H9 (cell line): Measurements from ENCODE around the gene COL23A1. TPM values are rescaled to one million over a fixed set of nuclear protein-coding genes. Genes with fewer than 3 reads are reported as not detected.
"Not testable (repeated sequence)": the region's sequence is repeated elsewhere in the genome, so short reads cannot be mapped to it uniquely, and the experiment has no call there.

Experiments
- DNase-seq: peaks from one replicate; pipeline ENCODE4 v3.0.0-alpha.2; 2017
- H2AFZ ChIP-seq: one replicate; pipeline ENCODE4 v1.6.1; 2013; ENCODE audit warnings: mild to moderate bottlenecking, low read length, control low read depth, moderate library complexity
- H2AK5ac ChIP-seq: 2 replicates; pipeline ENCODE4 v1.6.1; 2013; ENCODE audit warnings: low read length, control low read depth, mixed read lengths; ENCODE audit not compliant: insufficient read length
- H2BK120ac ChIP-seq: one replicate; pipeline ENCODE4 v1.6.1; 2013; ENCODE audit warnings: low read depth, mild to moderate bottlenecking, low read length, control low read depth, inconsistent platforms; ENCODE audit not compliant: poor library complexity, severe bottlenecking
- H2BK12ac ChIP-seq: 2 replicates; pipeline ENCODE4 v1.6.1; 2013; ENCODE audit warnings: low read length, control low read depth, mixed read lengths, low read depth; ENCODE audit not compliant: insufficient read length
- H2BK15ac ChIP-seq: 2 replicates; pipeline ENCODE4 v1.6.1; 2013; ENCODE audit warnings: low read depth, low read length, control low read depth
- H2BK20ac ChIP-seq: one replicate; pipeline ENCODE4 v1.6.1; 2013; ENCODE audit warnings: low read depth, mild to moderate bottlenecking, low read length, control low read depth, inconsistent platforms; ENCODE audit not compliant: poor library complexity, severe bottlenecking
- H2BK5ac ChIP-seq: 2 replicates; pipeline ENCODE4 v1.6.1; 2013; ENCODE audit warnings: low read length, control low read depth, mixed read lengths; ENCODE audit not compliant: insufficient read length
- H3K14ac ChIP-seq: 2 replicates; pipeline ENCODE4 v1.6.1; 2013; ENCODE audit warnings: low read length, control low read depth; ENCODE audit not compliant: insufficient read depth
- H3K18ac ChIP-seq: 2 replicates; pipeline ENCODE4 v1.6.1; 2013; ENCODE audit warnings: low read depth, mild to moderate bottlenecking, mixed read lengths, low read length, control low read depth; ENCODE audit not compliant: insufficient read length
- H3K23ac ChIP-seq: 2 replicates; pipeline ENCODE4 v1.6.1; 2013; ENCODE audit warnings: low read length, control low read depth, mixed read lengths, low read depth; ENCODE audit not compliant: insufficient read length
- H3K23me2 ChIP-seq: 2 replicates; pipeline ENCODE4 v1.6.1; 2013; ENCODE audit warnings: low read depth, mild to moderate bottlenecking, mixed read lengths, low read length, control low read depth; ENCODE audit not compliant: insufficient read length, poor library complexity, severe bottlenecking
- H3K27ac ChIP-seq: 2 replicates; pipeline ENCODE4 v1.5.1; 2013; ENCODE audit warnings: low read length, control low read depth, mixed read lengths, low read depth; ENCODE audit not compliant: insufficient read length
- H3K27me3 ChIP-seq: 2 replicates; pipeline ENCODE4 v1.6.1; 2013; ENCODE audit warnings: low read length, control low read depth, inconsistent platforms; ENCODE audit not compliant: insufficient read depth
- H3K4ac ChIP-seq: 2 replicates; pipeline ENCODE4 v1.6.1; 2013; ENCODE audit warnings: low read depth, mild to moderate bottlenecking, control low read depth, inconsistent platforms, low read length, moderate library complexity
- H3K4me1 ChIP-seq: 2 replicates; pipeline ENCODE4 v1.6.1; 2013; ENCODE audit warnings: low read length, control low read depth, inconsistent platforms; ENCODE audit not compliant: insufficient read depth
- H3K4me2 ChIP-seq: 2 replicates; pipeline ENCODE4 v1.6.1; 2013; ENCODE audit warnings: low read length, control low read depth, mixed read lengths; ENCODE audit not compliant: insufficient read length, insufficient read depth
- H3K56ac ChIP-seq: 2 replicates; pipeline ENCODE4 v1.6.1; 2013; ENCODE audit warnings: low read depth, mild to moderate bottlenecking, mixed read lengths, low read length, control low read depth; ENCODE audit not compliant: insufficient read length
- H3K79me1 ChIP-seq: 2 replicates; pipeline ENCODE4 v1.6.1; 2013; ENCODE audit warnings: low read depth, mild to moderate bottlenecking, moderate library complexity, low read length, control low read depth, inconsistent platforms; ENCODE audit not compliant: insufficient read depth, poor library complexity, severe bottlenecking
- H3K79me2 ChIP-seq: 2 replicates; pipeline ENCODE4 v1.6.1; 2013; ENCODE audit warnings: low read length, control low read depth, inconsistent platforms; ENCODE audit not compliant: insufficient read depth
- H3K9ac ChIP-seq: 2 replicates; pipeline ENCODE4 v1.6.1; 2013; ENCODE audit warnings: low read length, control low read depth, mixed read lengths; ENCODE audit not compliant: insufficient read length; ENCODE audit errors: extremely low read depth
- H3K9me3 ChIP-seq: one replicate; pipeline ENCODE4 v1.6.1; 2013; ENCODE audit warnings: low read depth, low read length, inconsistent platforms; ENCODE audit not compliant: control insufficient read depth
- H3T11ph ChIP-seq: one replicate; pipeline ENCODE4 v1.6.1; 2013; ENCODE audit warnings: mild to moderate bottlenecking, low read length, control low read depth, inconsistent platforms
- H4K20me1 ChIP-seq: one replicate; pipeline ENCODE4 v1.6.1; 2013; ENCODE audit not compliant: control insufficient read depth, insufficient read length, insufficient read depth
- H4K5ac ChIP-seq: 2 replicates; pipeline ENCODE4 v1.6.1; 2013; ENCODE audit warnings: low read depth, mild to moderate bottlenecking, mixed read lengths, low read length, control low read depth; ENCODE audit not compliant: insufficient read length
- H4K8ac ChIP-seq: replicated peaks from 2 replicates; pipeline ENCODE4 v1.6.1; 2013; ENCODE audit warnings: low read length, control low read depth, mixed read lengths, low read depth; ENCODE audit not compliant: insufficient read length
- H4K91ac ChIP-seq: 2 replicates; pipeline ENCODE4 v1.6.1; 2013; ENCODE audit warnings: low read depth, mild to moderate bottlenecking, moderate library complexity, mixed read lengths, low read length, control low read depth; ENCODE audit not compliant: insufficient read length
- H3K27ac Mint-ChIP-seq, 3 experiments: 2 replicates in 2 of 3; 3 replicates in 1 of 3; pipeline ENCODE4 v1.8.0; 2020 to 2021; ENCODE audit warnings: mixed read lengths in 3 of 3, mild to moderate bottlenecking in 1 of 3, moderate library complexity in 1 of 3
- H3K27me3 Mint-ChIP-seq: 2 replicates; pipeline ENCODE4 v1.8.0; 2021; ENCODE audit warnings: low read depth, mild to moderate bottlenecking, moderate library complexity, mixed read lengths
- H3K36me3 Mint-ChIP-seq, 3 experiments: 2 replicates in 2 of 3; 3 replicates in 1 of 3; pipeline ENCODE4 v1.8.0; 2020 to 2021; ENCODE audit warnings: low read depth in 3 of 3, mixed read lengths in 3 of 3; ENCODE audit not compliant: insufficient read depth in 1 of 3
- H3K4me1 Mint-ChIP-seq, 2 experiments: 2 replicates each; pipeline ENCODE4 v1.8.0; 2020; ENCODE audit warnings: mixed read lengths in 2 of 2
- H3K4me3 Mint-ChIP-seq, 2 experiments: 2 replicates in 1 of 2; 3 replicates in 1 of 2; pipeline ENCODE4 v1.8.0; 2020 to 2021; ENCODE audit warnings: mild to moderate bottlenecking in 2 of 2, mixed read lengths in 2 of 2, moderate library complexity in 1 of 2
- H3K9me3 Mint-ChIP-seq, 2 experiments: 2 replicates in 1 of 2; 3 replicates in 1 of 2; pipeline ENCODE4 v1.8.0; 2020; ENCODE audit warnings: mild to moderate bottlenecking in 2 of 2, mixed read lengths in 2 of 2, moderate library complexity in 1 of 2
- CTCF ChIP-seq: fragments of 200-600 bp; sonication (generic); conservative IDR thresholded peaks from 3 replicates; pipeline ENCODE4 v1.8.0; 2021; ENCODE audit warnings: antibody characterized with exemption, mild to moderate bottlenecking
- WGBS: extraction: QIAGEN DNeasy Blood & Tissue Kit; methylation state at CpG from one replicate; pipeline ENCODE4 v1.1.7; 2013; ENCODE audit warnings: missing lambda C conversion rate, low lambda C conversion rate, mixed read lengths; ENCODE audit not compliant: insufficient read length; ENCODE audit errors: extremely low coverage; 5-methylcytosine and 5-hydroxymethylcytosine counted together
- total RNA-seq: library from RNA; stranded (reverse); gene quantifications from 2 replicates; pipeline ENCODE4 v1.2.1, GENCODE V29; 2021

The COL23A1 gene
- total RNA-seq, 1 experiment from 2014 or later: 2.6 TPM

- TF ChIP-seq CTCF: no peak
- no peak overlapping the region for H3K56ac ChIP-seq
- no peak overlapping the region for H3K27ac ChIP-seq
- no peaks in the 10 kb centered on the region for H3K4me1 ChIP-seq
- no peak overlapping the region for H3T11ph ChIP-seq
- H2BK5ac ChIP-seq: no peak overlapping the region
- H3K27me3 Mint-ChIP-seq: no peaks in the 10 kb centered on the region; the same call in none of the 2 replicates
- H3K79me2 ChIP-seq: no peaks in the 10 kb centered on the region
- no CpG with 5 or more reads among the region's 4 CpGs for WGBS
- H2BK12ac ChIP-seq: no peak overlapping the region
- H2BK15ac ChIP-seq: no peak overlapping the region
- H3K27ac Mint-ChIP-seq: no peak overlapping the region
- H3K9me3 Mint-ChIP-seq: peaks cover 8 to 13% of the 10 kb centered on the region in 2 experiments
- no peak overlapping the region; the same call in 1 of the 2 replicates for H3K14ac ChIP-seq
- H3K4ac ChIP-seq: no peak overlapping the region
- H2AFZ ChIP-seq: no peak overlapping the region
- no peak overlapping the region for H2AK5ac ChIP-seq
- H4K8ac ChIP-seq: no peak overlapping the region
- no peak overlapping the region; a peak in 1 of 5 replicates for H3K4me3 Mint-ChIP-seq
- H4K5ac ChIP-seq: no peak overlapping the region
- peaks cover 12 to 24% of the 10 kb centered on the region in 2 experiments for H3K4me1 Mint-ChIP-seq
- no peak overlapping the region for H3K18ac ChIP-seq
- peaks cover 5 to 17% (median 12%) of the 10 kb centered on the region in 3 experiments; a peak in 6 of 7 replicates for H3K36me3 Mint-ChIP-seq
- H2BK20ac ChIP-seq: no peak overlapping the region
- H3K9me3 ChIP-seq: peaks cover 5% of the 10 kb centered on the region
- no peak for DNase-seq
- H2BK120ac ChIP-seq: no peak overlapping the region
- peaks cover 2% of the 10 kb centered on the region for H4K20me1 ChIP-seq
- no peak overlapping the region for H4K91ac ChIP-seq
- H3K23me2 ChIP-seq: no peaks in the 10 kb centered on the region
- H3K9ac ChIP-seq: no peak overlapping the region
- no peak overlapping the region for H3K23ac ChIP-seq
- H3K79me1 ChIP-seq: no peaks in the 10 kb centered on the region
- H3K27me3 ChIP-seq: no peaks in the 10 kb centered on the region
- no peak overlapping the region for H3K4me2 ChIP-seq
These were observed 220.1 kb downstream of the COL23A1 start for GRCh38 chr5:178370102-178370501.

GRCh38 chr5:178369469-178369868 lies 220.7 kb downstream of the COL23A1 start:
- H2BK12ac ChIP-seq, H3K56ac ChIP-seq, H3K4me2 ChIP-seq, H3K27me3 Mint-ChIP-seq, H2BK120ac ChIP-seq, H3T11ph ChIP-seq, H4K91ac ChIP-seq, H4K20me1 ChIP-seq, H4K8ac ChIP-seq, H3K4ac ChIP-seq, H3K79me2 ChIP-seq, H3K18ac ChIP-seq, H2AFZ ChIP-seq, H3K27ac ChIP-seq, H3K23me2 ChIP-seq, DNase-seq, H3K4me3 Mint-ChIP-seq, H2BK15ac ChIP-seq, H3K27ac Mint-ChIP-seq, H3K9ac ChIP-seq, H4K5ac ChIP-seq, H2AK5ac ChIP-seq, H3K14ac ChIP-seq, H3K9me3 ChIP-seq, H2BK5ac ChIP-seq, H3K4me1 ChIP-seq, H3K23ac ChIP-seq, H3K27me3 ChIP-seq, H2BK20ac ChIP-seq, H3K79me1 ChIP-seq: not testable (repeated sequence)
- Mint-ChIP-seq H3K4me1 (peaks cover 15 to 28% of the 10 kb centered on the region in 2 experiments), H3K9me3 (peaks cover 8 to 13% of the 10 kb centered on the region in 2 experiments), H3K36me3 (peaks cover 5 to 17% (median 12%) of the 10 kb centered on the region in 3 experiments; a peak in 6 of 7 replicates)
- no CpG with 5 or more reads among the region's 3 CpGs for WGBS
